GM12878 (cell line): Measurements from ENCODE around the gene ENPP1. TPM values are rescaled to one million over a fixed set of nuclear protein-coding genes. Genes with fewer than 3 reads are reported as not detected.

Experiments used
- ATAC-seq: fragments of 200-7000 bp; cut with Tn5 transposase; 3 replicates; pipeline ENCODE4 v1.9.1; 2020; ENCODE audit warnings: mild to moderate bottlenecking, moderate library complexity
- BruUV-seq: library from RNA; stranded (reverse); fragments of 400-500 nt; replicated peaks from 2 replicates; lab custom pipeline; 2021; lab: Mats Ljungman, UMichigan
- CTCF ChIA-PET: fragments of 300-600 bp; sonication (Branson Sonifier 250); formaldehyde crosslinking; extraction: SDS; loops from one replicate; lab custom pipeline; 2021; ENCODE audit warnings: inconsistent platforms; lab: Yijun Ruan, JAX
- POLR2A ChIA-PET: fragments of 350-600 bp; formaldehyde crosslinking; extraction: SDS; loops from one replicate; lab custom pipeline; 2021; ENCODE audit warnings: inconsistent platforms; lab: Charles Lee
- RAD21 ChIA-PET: fragments of 300-600 bp; sonication (Branson Sonifier 250); formaldehyde crosslinking; loops from one replicate; lab custom pipeline; 2023; ENCODE audit warnings: antibody characterized with exemption; ENCODE audit not compliant: unreplicated experiment; lab: Charles Lee
- SMC1A ChIA-PET: fragments of 300-600 bp; sonication (Branson Sonifier 250); formaldehyde crosslinking; loops from one replicate; lab custom pipeline; 2023; ENCODE audit not compliant: unreplicated experiment, uncharacterized antibody; lab: Charles Lee
- DNase-seq: peaks from one replicate; pipeline ENCODE4 v3.0.0-alpha.2; 2011; ENCODE audit warnings: low read depth, low spot score
- FAIRE-seq: peaks from 3 replicates; lab custom pipeline; 2011; peaks lifted over from hg19 to GRCh38; lab: Jason Lieb, UNC
- H2AFZ ChIP-seq: 2 replicates; pipeline ENCODE4 v1.6.0; 2011; ENCODE audit warnings: low read depth, low read length, control low read depth; ENCODE audit not compliant: control insufficient read depth
- H3K27ac ChIP-seq: 2 replicates; pipeline ENCODE4 v1.5.1; 2011; ENCODE audit warnings: control low read depth; ENCODE audit not compliant: control insufficient read depth, insufficient read depth
- H3K27me3 ChIP-seq, 2 experiments: replicated peaks in 1 of 2; 2 replicates each; pipeline versions ENCODE4 v1.6.0 to v1.6.1; 2011; ENCODE audit warnings: low read length in 1 of 2; ENCODE audit not compliant: control insufficient read depth in 2 of 2, insufficient read depth in 2 of 2
- H3K36me3 ChIP-seq, 2 experiments: 2 replicates each; pipeline ENCODE4 v1.5.1; 2011; ENCODE audit warnings: low read length in 1 of 2; ENCODE audit not compliant: control insufficient read depth in 2 of 2, insufficient read depth in 2 of 2
- H3K4me1 ChIP-seq: 2 replicates; pipeline ENCODE4 v1.6.1; 2011; ENCODE audit warnings: mild to moderate bottlenecking, low read length, moderate library complexity, mixed read lengths; ENCODE audit not compliant: control insufficient read depth, insufficient read depth
- H3K4me2 ChIP-seq: 2 replicates; pipeline ENCODE4 v1.6.0; 2011; ENCODE audit warnings: control low read depth; ENCODE audit not compliant: control insufficient read depth, insufficient read depth
- H3K4me3 ChIP-seq: fragments of 200-600 bp; sonication (generic); 2 replicates; pipeline ENCODE4 v1.5.1; 2016
- H3K79me2 ChIP-seq: 2 replicates; pipeline ENCODE4 v1.6.0; 2011; ENCODE audit warnings: low read length; ENCODE audit not compliant: control insufficient read depth, insufficient read depth
- H3K9ac ChIP-seq: 2 replicates; pipeline ENCODE4 v1.8.0; 2011; ENCODE audit warnings: low read length, control low read depth, mixed read lengths; ENCODE audit not compliant: control insufficient read depth, insufficient read depth
- H3K9me3 ChIP-seq: replicated peaks from 3 replicates; pipeline ENCODE4 v1.5.1; 2011; ENCODE audit warnings: mild to moderate bottlenecking, low read length; ENCODE audit not compliant: control insufficient read depth, insufficient read depth
- H4K20me1 ChIP-seq: 2 replicates; pipeline ENCODE4 v1.6.0; 2011; ENCODE audit not compliant: control insufficient read depth, insufficient read depth
- KLF5 ChIP-seq: fragments of 450-650 bp; IDR thresholded peaks from 2 replicates; pipeline ENCODE4 v1.6.1; 2014; ENCODE audit warnings: mild to moderate bottlenecking; ENCODE audit not compliant: partially characterized antibody
- WRNIP1 ChIP-seq: IDR thresholded peaks from 2 replicates; pipeline ENCODE4 v1.6.1; 2011; ENCODE audit warnings: low read depth, low read length, improper control_type of control experiment, borderline replicate concordance
- WGBS: methylation state at CpG from one replicate; pipeline ENCODE4 v1.1.6; 2016; ENCODE audit warnings: low lambda C conversion rate; ENCODE audit not compliant: insufficient replicate concordance, insufficient coverage; ENCODE audit errors: missing lambda C conversion rate; 5-methylcytosine and 5-hydroxymethylcytosine counted together
- in situ Hi-C: fragments of 300-500 bp; cut with MboI; formaldehyde crosslinking; loops from 9 replicates; pipeline ENCODE4 v1.14.3; 2018; ENCODE audit warnings: mixed read lengths
- intact Hi-C: fragments of 100-400 bp; cut with micrococcal nuclease; formaldehyde crosslinking; loops from one replicate; pipeline ENCODE4 v1.14.2; 2022; ENCODE audit not compliant: unreplicated experiment
- polyA plus RNA-seq, 11 experiments: library from polyadenylated mRNA; depleted of rRNA in 4 of 11; unstranded in 6 of 11; stranded (reverse) in 5 of 11; fragments of >200 nt; fragmentation: Nextera tagmentation in 4 of 11; fragmentation: Illumina TruSeq in 1 of 11; extraction: Ambion mirVana in 4 of 11; extraction: Trizol in 1 of 11; gene quantifications; 1 replicate in 1 of 11; 2 replicates in 10 of 11; pipeline versions ENCODE4 v1.2.1 to v1.2.3, GENCODE V29; 2011 to 2016; ENCODE audit warnings: inconsistent platforms in 2 of 11, missing spikeins in 2 of 11, low read depth in 1 of 11
- total RNA-seq, 4 experiments: library from RNA; depleted of rRNA in 3 of 4; stranded (reverse); fragments of >200 nt in 3 of 4; fragmentation: Illumina TruSeq in 1 of 4; extraction: Trizol in 1 of 4; gene quantifications; 2 replicates each; pipeline versions ENCODE4 v1.2.1 to v1.2.3, GENCODE V29; 2013 to 2021
- TF ChIP-seq, protein P1 (sequence below): fragments of 450-650 bp; IDR thresholded peaks from 2 replicates; pipeline ENCODE4 v1.6.1; 2017; ENCODE audit warnings: borderline replicate concordance
- TF ChIP-seq, protein P2 (sequence below): fragments of 450-650 bp; IDR thresholded peaks from 2 replicates; pipeline ENCODE4 v1.6.1; 2017; ENCODE audit warnings: low read depth, mild to moderate bottlenecking, moderate library complexity

Gene ENPP1
- total and polyA plus RNA-seq, 10 of the 15 experiments (the other 5 are each of a cell fraction or from before 2014, with no cell fraction given), result 0.03 to 0.05 TPM; not detected in 8

- Histone ChIP-seq H3K27me3 (peaks cover 0 to 3% of the 10 kb centered on the region in 2 experiments; a peak in 1 of 4 replicates), H3K4me1 (no peaks in the 10 kb centered on the region), H3K9me3 (peaks cover 4% of the 10 kb centered on the region; the same call in 2 of the 3 replicates), H3K4me3 (no peak overlapping the region), H3K36me3 (no peaks in the 10 kb centered on the region), H3K4me2 (no peak overlapping the region), H3K27ac (no peak overlapping the region), H2AFZ (no peak overlapping the region), H3K9ac (no peak overlapping the region), H4K20me1 (no peaks in the 10 kb centered on the region), H3K79me2 (no peaks in the 10 kb centered on the region)
- 11% methylated on average over 9 of the region's 9 CpGs for WGBS
- no TSS peak for BruUV-seq
- no peak for DNase-seq
- no peak for FAIRE-seq
- TF ChIP-seq, protein P1, sequence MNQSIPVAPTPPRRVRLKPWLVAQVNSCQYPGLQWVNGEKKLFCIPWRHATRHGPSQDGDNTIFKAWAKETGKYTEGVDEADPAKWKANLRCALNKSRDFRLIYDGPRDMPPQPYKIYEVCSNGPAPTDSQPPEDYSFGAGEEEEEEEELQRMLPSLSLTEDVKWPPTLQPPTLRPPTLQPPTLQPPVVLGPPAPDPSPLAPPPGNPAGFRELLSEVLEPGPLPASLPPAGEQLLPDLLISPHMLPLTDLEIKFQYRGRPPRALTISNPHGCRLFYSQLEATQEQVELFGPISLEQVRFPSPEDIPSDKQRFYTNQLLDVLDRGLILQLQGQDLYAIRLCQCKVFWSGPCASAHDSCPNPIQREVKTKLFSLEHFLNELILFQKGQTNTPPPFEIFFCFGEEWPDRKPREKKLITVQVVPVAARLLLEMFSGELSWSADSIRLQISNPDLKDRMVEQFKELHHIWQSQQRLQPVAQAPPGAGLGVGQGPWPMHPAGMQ, result no peak
- TF ChIP-seq, protein P2, sequence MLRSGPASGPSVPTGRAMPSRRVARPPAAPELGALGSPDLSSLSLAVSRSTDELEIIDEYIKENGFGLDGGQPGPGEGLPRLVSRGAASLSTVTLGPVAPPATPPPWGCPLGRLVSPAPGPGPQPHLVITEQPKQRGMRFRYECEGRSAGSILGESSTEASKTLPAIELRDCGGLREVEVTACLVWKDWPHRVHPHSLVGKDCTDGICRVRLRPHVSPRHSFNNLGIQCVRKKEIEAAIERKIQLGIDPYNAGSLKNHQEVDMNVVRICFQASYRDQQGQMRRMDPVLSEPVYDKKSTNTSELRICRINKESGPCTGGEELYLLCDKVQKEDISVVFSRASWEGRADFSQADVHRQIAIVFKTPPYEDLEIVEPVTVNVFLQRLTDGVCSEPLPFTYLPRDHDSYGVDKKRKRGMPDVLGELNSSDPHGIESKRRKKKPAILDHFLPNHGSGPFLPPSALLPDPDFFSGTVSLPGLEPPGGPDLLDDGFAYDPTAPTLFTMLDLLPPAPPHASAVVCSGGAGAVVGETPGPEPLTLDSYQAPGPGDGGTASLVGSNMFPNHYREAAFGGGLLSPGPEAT, result no peak
- TF ChIP-seq KLF5 (no peak), WRNIP1 (no peak)
- SMC1A ChIA-PET, result interaction anchor here (1.3 kb wide), 1 partner anchor 9 kb away, joined by 5 read pairs; no protein-coding TSS in a partner anchor
- in situ Hi-C loops (loop anchor here (5.0 to 10.0 kb wide), 3 partner anchors 224 to 563 kb away; no protein-coding TSS in a partner anchor), intact Hi-C loops (loop anchor here (5.0 to 10.0 kb wide), 2 partner anchors 243 to 566 kb away; no protein-coding TSS in a partner anchor)
- ATAC-seq, result no peak
- POLR2A ChIA-PET, result no interaction called here
- RAD21 ChIA-PET, result no interaction called here
- CTCF ChIA-PET, result interaction anchor here (1.2 to 1.7 kb wide), 4 partner anchors 9 to 299 kb away, joined by 3 to 8 read pairs (median 5); no protein-coding TSS in a partner anchor
Observed at GRCh38 chr6:131918650-131919355, 111.0 kb downstream of the ENPP1 start.
